Kidney epithelial cell (primary cell): ENCODE measurements around the gene TSSC4. TPM values are rescaled to one million over a fixed set of nuclear protein-coding genes. Genes with fewer than 3 reads are reported as not detected.

Source experiments
- DNase-seq: peaks from one replicate; pipeline ENCODE4 v3.0.0-alpha.2; 2010; ENCODE audit warnings: low read depth
- H3K27me3 ChIP-seq: 2 replicates; pipeline ENCODE4 v1.6.0; 2011; ENCODE audit warnings: low read length; ENCODE audit not compliant: control insufficient read depth, insufficient read depth
- H3K36me3 ChIP-seq: 2 replicates; pipeline ENCODE4 v1.5.1; 2011; ENCODE audit warnings: low read length; ENCODE audit not compliant: control insufficient read depth, insufficient read depth
- H3K4me3 ChIP-seq: 2 replicates; pipeline ENCODE4 v1.5.1; 2011; ENCODE audit warnings: low read depth, mild to moderate bottlenecking, control low read depth, low read length
- CTCF ChIP-seq: IDR thresholded peaks from 2 replicates; pipeline ENCODE4 v1.5.1; 2011; ENCODE audit warnings: mild to moderate bottlenecking, moderate library complexity, low read length, control low read depth, inconsistent platforms; ENCODE audit not compliant: insufficient read depth, poor library complexity, severe bottlenecking
- total RNA-seq: library from RNA; depleted of rRNA; stranded (reverse); fragments of >200 nt; gene quantifications from 2 replicates; pipeline ENCODE4 v1.2.3, GENCODE V29; 2015

Gene TSSC4
- total RNA-seq, 1 donor from 2014 or later, result 62.0 TPM

- Histone ChIP-seq H3K27me3 (peaks cover 46% of the 10 kb centered on the region), H3K4me3 (no peak overlapping the region), H3K36me3 (no peaks in the 10 kb centered on the region)
- TF ChIP-seq CTCF, result no peak
- DNase-seq, result no peak
Measured at GRCh38 chr11:2447253-2447950, 46.9 kb downstream of the TSSC4 start.

- Histone ChIP-seq H3K4me3 (no peak overlapping the region), H3K27me3 (peaks cover 45% of the 10 kb centered on the region), H3K36me3 (no peaks in the 10 kb centered on the region)
- no peak for TF ChIP-seq CTCF
- DNase-seq, result no peak
Measured at GRCh38 chr11:2447951-2448650, 47.6 kb downstream of the TSSC4 start.

GRCh38 chr11:2448661-2449547 lies 48.4 kb downstream of the TSSC4 start:
- Histone ChIP-seq H3K4me3 (no peak overlapping the region), H3K27me3 (peaks cover 37% of the 10 kb centered on the region), H3K36me3 (no peaks in the 10 kb centered on the region)
- no peak for TF ChIP-seq CTCF
- DNase-seq, result no peak

- no peak for TF ChIP-seq CTCF
- no peak for DNase-seq
- Histone ChIP-seq H3K36me3 (no peaks in the 10 kb centered on the region), H3K4me3 (no peak overlapping the region), H3K27me3 (peaks cover 33% of the 10 kb centered on the region)
Measured at GRCh38 chr11:2449548-2450320, 49.2 kb downstream of the TSSC4 start.

GRCh38 chr11:2450321-2451041 lies 49.9 kb downstream of the TSSC4 start:
- no peak for DNase-seq
- Histone ChIP-seq H3K4me3 (no peak overlapping the region), H3K36me3 (no peaks in the 10 kb centered on the region), H3K27me3 (peaks cover 29% of the 10 kb centered on the region)
- TF ChIP-seq CTCF, result no peak
